Right hindlimb (tissue), 1 donor: Measurements from ENCODE around the gene ERCC5.

Experiments used
- DNase-seq: peaks from one replicate; pipeline ENCODE4 v3.0.0-alpha.2; 2018

Gene ERCC5

GRCh38 chr13:102846261-102847015 is 606 bp downstream of the ERCC5 start:
- DNase-seq, result no peak

- DNase-seq, result no peak
Measured at GRCh38 chr13:102847272-102848234, 1.7 kb downstream of the ERCC5 start.

- DNase-seq, result no peak
Measured at GRCh38 chr13:102848956-102849355, 3.1 kb downstream of the ERCC5 start.

- no peak for DNase-seq
Measured at GRCh38 chr13:102852556-102852955, 6.7 kb downstream of the ERCC5 start.

GRCh38 chr13:102854675-102855074 is 8.8 kb downstream of the ERCC5 start:
- DNase-seq, result no peak

DNA sequence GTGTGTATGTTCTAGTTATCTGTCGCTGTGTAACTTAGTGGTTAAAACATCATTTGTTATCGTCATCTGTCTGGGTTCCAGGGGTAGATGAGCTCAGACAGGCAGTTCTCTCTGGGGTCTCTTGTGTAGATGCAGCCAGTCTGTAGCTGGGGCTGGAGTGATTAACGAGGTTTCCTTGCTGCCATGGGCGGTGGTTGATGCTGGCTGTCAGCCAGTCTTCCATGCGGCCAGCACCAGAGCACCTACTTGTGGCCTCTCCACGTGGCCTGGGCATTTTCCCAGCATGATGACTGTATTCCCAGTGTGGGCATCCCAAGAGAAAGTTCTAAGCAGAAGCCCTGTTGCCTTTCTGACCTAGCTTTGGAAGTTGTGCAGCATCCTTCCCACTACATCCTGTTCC is 10.7 kb downstream of the ERCC5 start:
- no peak for DNase-seq

DNA sequence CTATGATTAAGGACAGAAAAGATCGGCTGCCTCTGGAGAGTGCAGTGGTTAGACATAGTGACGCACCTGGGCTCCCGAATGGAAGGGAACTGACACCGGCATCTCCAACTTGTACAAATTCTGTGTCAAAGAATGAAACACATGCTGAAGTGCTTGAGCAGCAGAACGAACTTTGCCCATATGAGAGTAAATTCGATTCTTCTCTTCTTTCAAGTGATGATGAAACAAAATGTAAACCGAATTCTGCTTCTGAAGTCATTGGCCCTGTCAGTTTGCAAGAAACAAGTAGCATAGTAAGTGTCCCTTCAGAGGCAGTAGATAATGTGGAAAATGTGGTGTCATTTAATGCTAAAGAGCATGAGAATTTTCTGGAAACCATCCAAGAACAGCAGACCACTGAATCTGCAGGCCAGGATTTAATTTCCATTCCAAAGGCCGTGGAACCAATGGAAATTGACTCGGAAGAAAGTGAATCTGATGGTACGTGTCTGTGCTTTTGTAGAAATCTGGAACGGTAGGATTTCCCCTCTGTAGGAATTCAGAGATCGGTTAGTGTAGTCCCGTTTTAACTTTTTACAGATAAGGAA is 16.9 kb downstream of the ERCC5 start:
- no peak for DNase-seq

GRCh38 chr13:102863590-102863989 is 17.8 kb downstream of the ERCC5 start:
- no peak for DNase-seq

- DNase-seq, result no peak
Measured at GRCh38 chr13:102868366-102868936, 22.6 kb downstream of the ERCC5 start.

DNA sequence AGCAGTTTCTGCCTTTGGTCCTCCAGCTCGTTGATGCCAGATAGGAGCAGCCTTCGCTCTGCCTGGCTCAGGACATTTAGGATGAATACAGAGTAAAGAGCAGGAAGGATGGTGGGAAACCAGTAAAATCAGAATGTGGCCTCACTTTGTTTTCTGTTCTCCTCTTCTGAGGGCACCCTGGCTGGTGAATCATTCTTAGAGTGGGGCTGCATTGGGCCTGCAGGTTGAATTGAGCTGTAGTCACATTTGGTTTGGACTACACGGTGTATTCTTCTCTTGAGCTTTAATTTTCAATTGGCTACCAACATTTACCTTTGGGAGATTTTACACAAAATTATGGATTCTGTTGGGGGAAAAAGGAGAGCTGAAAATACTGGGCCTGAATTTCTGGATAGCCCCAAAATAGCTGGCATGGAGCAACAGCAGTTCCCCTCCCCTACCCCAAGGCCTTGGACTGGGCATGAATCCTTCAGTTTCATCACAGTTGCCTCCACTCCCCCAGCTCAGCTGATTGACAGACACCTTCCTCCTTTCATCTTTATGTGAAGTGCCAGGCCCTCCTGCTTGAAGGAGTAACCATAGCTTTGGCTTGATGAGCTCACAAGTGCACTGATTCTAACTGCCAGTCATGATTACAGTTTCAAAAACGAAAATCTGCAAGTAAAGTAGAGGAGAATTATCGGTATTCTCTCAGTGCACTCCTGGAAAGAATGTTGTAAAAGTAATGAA is 24.3 kb downstream of the ERCC5 start:
- no peak for DNase-seq

GRCh38 chr13:102870677-102871415 is 25.0 kb downstream of the ERCC5 start:
- peak; percentile 66 for DNase-seq

GRCh38 chr13:102872131-102872530 is 26.3 kb downstream of the ERCC5 start:
- DNase-seq, result no peak

DNA sequence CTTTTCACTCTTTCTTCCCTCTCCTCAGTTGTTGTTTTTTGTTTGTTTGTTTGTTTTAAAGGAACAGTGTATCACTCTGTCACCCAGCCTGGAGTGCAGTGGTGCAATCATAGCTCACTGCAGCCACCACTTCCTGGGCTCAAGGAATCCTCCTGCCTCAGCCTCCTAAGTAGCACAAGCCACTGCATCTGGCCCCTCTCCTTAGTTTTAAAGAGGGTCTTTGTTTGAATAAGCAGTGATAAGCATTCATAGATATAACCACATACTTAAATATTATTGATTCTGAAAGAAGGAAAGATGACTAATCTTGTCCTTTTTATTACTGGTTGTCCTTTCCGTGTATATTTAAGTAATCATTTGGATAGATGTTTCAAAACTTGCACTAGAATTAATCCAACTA is 26.7 kb downstream of the ERCC5 start:
- DNase-seq, result no peak

GRCh38 chr13:102873653-102874052 is 27.8 kb downstream of the ERCC5 start:
- DNase-seq, result no peak

DNA sequence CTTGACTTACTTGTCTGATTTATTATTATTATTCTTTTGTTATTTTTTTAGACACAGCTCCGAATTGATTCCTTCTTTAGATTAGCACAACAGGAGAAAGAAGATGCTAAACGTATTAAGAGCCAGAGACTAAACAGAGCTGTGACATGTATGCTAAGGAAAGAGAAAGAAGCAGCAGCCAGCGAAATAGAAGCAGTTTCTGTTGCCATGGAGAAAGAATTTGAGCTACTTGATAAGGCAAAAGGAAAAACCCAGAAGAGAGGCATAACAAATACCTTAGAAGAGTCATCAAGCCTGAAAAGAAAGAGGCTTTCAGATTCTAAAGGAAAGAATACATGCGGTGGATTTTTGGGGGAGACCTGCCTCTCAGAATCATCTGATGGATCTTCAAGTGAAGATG is 29.4 kb downstream of the ERCC5 start:
- no peak for DNase-seq

DNA sequence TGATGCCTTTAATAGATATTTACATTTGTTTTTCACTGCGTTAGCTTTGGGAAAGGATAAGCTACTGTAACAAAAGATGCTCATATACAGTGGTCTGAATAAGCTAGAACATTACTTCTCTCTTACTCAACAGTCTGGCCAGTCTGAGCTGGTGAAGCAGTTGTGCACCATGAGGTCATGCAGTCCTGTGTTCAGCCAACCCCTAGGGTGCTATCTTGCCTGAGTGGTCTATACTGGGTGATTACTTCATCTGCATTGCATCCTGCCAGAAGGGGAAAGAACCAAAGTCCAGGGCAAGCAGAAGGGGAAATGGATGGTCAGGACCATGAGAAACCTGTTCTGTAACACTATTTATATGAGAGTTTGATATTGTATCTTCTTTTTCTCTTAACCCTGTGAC is 31.5 kb downstream of the ERCC5 start:
- no peak for DNase-seq

GRCh38 chr13:102878481-102878880 is 32.6 kb downstream of the ERCC5 start:
- DNase-seq, result peak; percentile 28

- peak; percentile 52 for DNase-seq
Measured at GRCh38 chr13:102879793-102880499, 34.1 kb downstream of the ERCC5 start.

DNA sequence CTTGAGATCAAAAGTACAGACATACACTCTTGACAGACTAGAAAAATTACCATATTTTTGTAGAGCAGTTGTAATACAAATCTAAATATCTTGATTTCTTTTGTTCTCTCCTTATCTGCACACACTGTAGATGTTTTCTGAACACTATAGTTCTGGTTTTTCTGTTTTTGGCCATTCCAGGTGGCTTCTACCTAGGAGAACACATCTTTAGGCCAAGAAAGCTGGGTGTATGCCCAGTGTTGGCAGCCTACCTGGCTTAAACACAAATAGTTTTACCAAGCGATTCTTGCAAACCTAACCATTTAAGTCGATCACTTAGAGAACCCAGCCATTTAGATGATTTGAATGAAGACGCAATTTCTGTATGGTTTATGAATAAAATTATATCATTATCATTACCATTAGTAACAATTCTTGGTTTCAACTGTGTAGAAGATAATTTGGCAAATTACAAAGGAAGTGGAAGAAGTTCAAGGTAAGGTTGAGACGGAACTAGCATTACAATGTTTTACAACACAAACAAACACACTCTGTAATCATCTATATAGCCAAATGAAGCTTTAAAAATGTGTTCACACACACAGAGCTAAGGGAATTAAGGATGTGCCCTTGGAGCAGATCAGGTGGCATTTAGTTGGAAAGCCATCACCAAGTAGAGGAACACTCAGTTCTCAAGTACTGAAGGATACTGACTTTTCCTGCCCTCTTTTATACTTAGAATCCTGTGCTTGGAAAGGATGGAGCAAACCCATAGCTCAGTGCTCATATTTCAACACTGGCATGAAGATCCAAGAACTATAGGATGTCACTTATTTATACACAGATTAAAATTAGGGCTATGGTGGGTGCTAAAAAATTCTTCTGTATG is 36.2 kb downstream of the ERCC5 start:
- DNase-seq, result no peak

GRCh38 chr13:102892503-102892902 is 46.7 kb downstream of the ERCC5 start:
- no peak for DNase-seq
